ENCODE measurements around the gene ALPP.
"Not testable (repeated sequence)": the region's sequence is repeated elsewhere in the genome, so short reads cannot be mapped to it uniquely, and the experiment has no call there.

The ALPP gene

DNA sequence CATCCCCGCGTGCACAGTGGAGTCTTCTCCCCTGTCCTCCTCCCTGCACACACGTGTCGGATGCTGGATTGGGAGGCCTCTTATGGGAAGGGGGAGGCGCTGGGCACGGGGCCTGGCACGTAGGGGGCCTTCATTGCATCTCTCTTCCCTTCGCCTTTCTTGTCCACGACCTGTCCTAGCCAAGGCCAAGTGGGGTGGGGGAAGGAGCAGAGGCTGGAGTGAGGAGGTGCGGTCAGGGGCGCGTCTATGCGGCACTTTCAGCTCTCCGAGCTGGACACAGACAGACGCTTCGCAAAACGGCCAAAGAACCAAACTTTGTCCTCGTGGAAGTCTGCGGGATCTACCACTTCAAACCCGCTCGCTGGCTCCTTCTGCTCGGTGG lies 41.5 kb downstream of the ALPP start:
- Histone ChIP-seq H3K4me1 (ENCODE audit: control insufficient read depth in 1 of 2, insufficient read depth in 1 of 2, low read depth in 1 of 2, low read length in 1 of 2) (no peaks in the 10 kb centered on the region), H3K4me3 (ENCODE audit: low read depth in 1 of 2, low read length in 1 of 2) (no peak overlapping the region), H3K27ac (no peak overlapping the region), H3K36me3 (no peaks in the 10 kb centered on the region), H3K9me3 (peaks cover 7% of the 10 kb centered on the region), H3K27me3 (peaks cover 94% of the 10 kb centered on the region)
- TF ChIP-seq CTCF (IDR thresholded peaks at IDR 0.05), result no peak

DNA sequence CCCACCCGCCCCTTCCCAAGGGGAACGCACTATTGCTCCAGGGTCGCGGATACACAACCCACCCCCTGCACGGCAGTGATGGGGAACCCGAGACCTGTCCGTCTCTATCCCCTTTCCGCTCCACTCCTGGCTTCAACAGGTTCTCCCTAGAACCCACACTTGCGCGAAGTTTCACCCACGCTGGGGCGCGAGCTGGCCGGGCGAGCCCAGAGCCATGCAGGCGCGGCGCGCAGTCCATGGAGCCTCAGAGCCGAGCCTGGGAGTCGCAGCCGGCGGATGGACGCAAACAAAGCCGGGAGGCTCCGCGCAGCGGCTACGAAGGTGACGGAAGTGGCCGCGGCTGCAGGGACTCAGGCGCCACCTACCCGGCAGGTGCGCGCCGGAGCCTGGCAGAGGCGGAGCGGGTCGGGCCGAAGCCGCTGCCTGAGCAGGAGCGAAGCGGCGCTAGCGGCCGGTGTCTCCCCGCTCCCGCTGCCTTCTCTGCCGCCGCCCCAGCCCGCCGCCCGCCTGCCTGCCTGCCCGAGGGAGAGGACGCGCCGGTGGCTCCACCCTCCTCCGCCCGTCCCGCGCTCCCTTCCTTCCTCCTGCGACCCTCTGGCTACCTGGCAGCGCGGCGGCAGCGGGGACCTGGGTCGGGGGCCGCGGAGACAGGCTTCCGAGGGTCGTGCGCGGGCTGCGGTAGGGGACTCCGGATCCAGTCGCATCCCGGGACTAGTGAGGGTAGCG lies 42.1 kb downstream of the ALPP start:
- Histone ChIP-seq H3K9me3 (peaks cover 7% of the 10 kb centered on the region), H3K36me3 (no peaks in the 10 kb centered on the region), H3K27ac (no peak overlapping the region), H3K27me3 (peaks cover 94% of the 10 kb centered on the region), H3K4me1 (ENCODE audit: control insufficient read depth in 1 of 2, insufficient read depth in 1 of 2, low read depth in 1 of 2, low read length in 1 of 2) (no peaks in the 10 kb centered on the region), H3K4me3 (ENCODE audit: low read depth in 1 of 2, low read length in 1 of 2) (no peak overlapping the region)
- TF ChIP-seq CTCF (IDR thresholded peaks at IDR 0.05), result no peak

DNA sequence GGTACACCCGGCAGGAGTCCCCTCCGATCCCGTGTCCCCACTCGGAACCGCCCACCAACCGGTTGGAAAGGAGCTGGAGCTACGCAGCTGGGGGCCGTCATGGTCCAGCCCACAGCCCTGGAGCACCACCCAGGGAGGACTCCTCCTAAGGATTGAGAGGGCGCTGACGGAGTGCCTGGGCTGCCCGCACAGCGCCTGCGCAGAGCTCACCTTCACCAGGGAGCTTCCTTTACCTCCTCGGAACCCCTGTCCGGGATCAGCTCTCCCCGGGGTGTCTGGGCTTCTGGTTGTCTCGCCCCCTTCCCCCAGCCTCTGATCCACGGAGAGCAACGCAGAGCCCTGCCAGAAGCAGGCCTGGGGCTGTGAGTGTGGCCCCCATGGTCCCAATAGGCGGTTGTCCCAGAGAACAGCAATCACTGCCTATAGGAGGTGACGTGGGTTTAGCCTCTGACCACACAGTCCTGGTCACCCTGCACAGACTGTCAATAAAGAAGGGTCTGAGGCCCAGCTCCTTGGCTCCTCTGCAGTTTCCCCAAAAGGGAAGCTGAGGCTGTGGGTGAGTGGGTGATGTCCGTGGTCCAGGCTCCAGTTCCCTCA lies 42.7 kb downstream of the ALPP start:
- H3K4me3 ChIP-seq (ENCODE audit: low read depth in 1 of 2, low read length in 1 of 2), result no peak overlapping the region
- H3K27me3 ChIP-seq, result peaks cover 93% of the 10 kb centered on the region
- TF ChIP-seq CTCF (IDR thresholded peaks at IDR 0.05), result no peak
- no peaks in the 10 kb centered on the region for H3K36me3 ChIP-seq
- no peak overlapping the region for H3K27ac ChIP-seq
- H3K9me3 ChIP-seq, result peaks cover 7% of the 10 kb centered on the region
- H3K4me1 ChIP-seq (ENCODE audit: control insufficient read depth in 1 of 2, insufficient read depth in 1 of 2, low read depth in 1 of 2, low read length in 1 of 2), result no peaks in the 10 kb centered on the region

DNA sequence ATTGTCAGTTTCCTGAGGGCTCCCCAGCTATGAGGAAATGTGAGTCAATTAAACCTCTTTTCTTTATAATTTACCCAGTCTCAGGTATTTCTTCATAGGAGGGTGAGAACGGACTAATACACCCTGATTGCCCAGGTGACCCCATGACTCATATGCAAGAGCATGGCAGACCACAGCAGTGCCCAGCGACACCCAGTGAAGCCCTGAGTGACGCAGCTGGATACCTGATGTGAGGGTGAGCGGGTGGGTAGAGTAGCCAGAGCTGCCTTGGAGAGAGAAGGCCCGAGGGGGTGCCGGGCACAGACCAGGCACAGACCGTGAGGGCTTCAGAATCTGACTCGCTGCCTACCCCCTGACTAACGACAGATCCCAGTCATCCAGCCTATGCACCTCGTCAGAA lies 43.5 kb downstream of the ALPP start:
- Histone ChIP-seq H3K27me3 (peaks cover 90% of the 10 kb centered on the region), H3K27ac (no peak overlapping the region), H3K4me3 (ENCODE audit: low read depth in 1 of 2, low read length in 1 of 2) (no peak overlapping the region), H3K36me3 (no peaks in the 10 kb centered on the region), H3K4me1 (ENCODE audit: control insufficient read depth in 1 of 2, insufficient read depth in 1 of 2, low read depth in 1 of 2, low read length in 1 of 2) (no peaks in the 10 kb centered on the region), H3K9me3 (peaks cover 7% of the 10 kb centered on the region)
- no peak for TF ChIP-seq CTCF (IDR thresholded peaks at IDR 0.05)

DNA sequence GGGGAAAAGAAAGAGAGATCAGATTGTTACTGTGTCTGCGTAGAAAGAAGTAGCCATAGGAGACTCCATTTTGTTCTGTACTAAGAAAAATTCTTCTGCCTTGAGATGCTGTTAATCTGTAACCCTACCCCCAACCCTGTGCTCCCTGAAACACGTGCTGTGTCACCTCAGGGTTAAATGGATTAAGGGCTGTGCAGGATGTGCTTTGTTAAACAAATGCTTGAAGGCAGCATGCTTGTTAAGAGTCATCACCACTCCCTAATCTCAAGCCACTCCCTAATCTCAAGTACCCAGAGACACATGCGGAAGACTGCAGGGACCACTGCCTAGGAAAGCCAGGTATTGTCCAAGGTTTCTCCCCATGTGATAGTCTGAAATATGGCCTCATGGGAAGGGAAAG lies 44.4 kb downstream of the ALPP start:
- peaks cover 81% of the 10 kb centered on the region for H3K27me3 ChIP-seq
- not testable (repeated sequence) for H3K9me3 ChIP-seq

GRCh38 chr2:232423407-232423806 lies 44.9 kb downstream of the ALPP start:
- not testable (repeated sequence) for H3K36me3 ChIP-seq; H3K27ac ChIP-seq; H3K9me3 ChIP-seq; H3K4me3 ChIP-seq (ENCODE audit: low read depth in 1 of 2, low read length in 1 of 2); H3K4me1 ChIP-seq (ENCODE audit: control insufficient read depth in 1 of 2, insufficient read depth in 1 of 2, low read depth in 1 of 2, low read length in 1 of 2)
- peaks cover 77% of the 10 kb centered on the region for H3K27me3 ChIP-seq

More for the DNA sequence above, 44.4 kb downstream of the ALPP start:
- H3K4me3 ChIP-seq (ENCODE audit: low read depth in 1 of 2, low read length in 1 of 2); H3K36me3 ChIP-seq; H3K27ac ChIP-seq; H3K4me1 ChIP-seq (ENCODE audit: control insufficient read depth in 1 of 2, insufficient read depth in 1 of 2, low read depth in 1 of 2, low read length in 1 of 2): not testable (repeated sequence)
